PFSK-1 (cell line): ENCODE data around the gene AUTS2.

Source experiments
- POLR2AphosphoS5 ChIP-seq: IDR thresholded peaks from 2 replicates; pipeline ENCODE4 v1.6.1; 2012; ENCODE audit warnings: low read depth, mild to moderate bottlenecking, control low read depth, low read length, moderate library complexity
- SIN3A ChIP-seq: IDR thresholded peaks from 2 replicates; pipeline ENCODE4 v1.6.1; 2012; ENCODE audit warnings: mild to moderate bottlenecking, low read length, moderate library complexity, borderline replicate concordance; ENCODE audit not compliant: insufficient read depth
- TAF1 ChIP-seq: IDR thresholded peaks from 2 replicates; pipeline ENCODE4 v1.6.1; 2012; ENCODE audit warnings: low read length, control low read depth, borderline replicate concordance; ENCODE audit not compliant: insufficient read depth

DNA sequence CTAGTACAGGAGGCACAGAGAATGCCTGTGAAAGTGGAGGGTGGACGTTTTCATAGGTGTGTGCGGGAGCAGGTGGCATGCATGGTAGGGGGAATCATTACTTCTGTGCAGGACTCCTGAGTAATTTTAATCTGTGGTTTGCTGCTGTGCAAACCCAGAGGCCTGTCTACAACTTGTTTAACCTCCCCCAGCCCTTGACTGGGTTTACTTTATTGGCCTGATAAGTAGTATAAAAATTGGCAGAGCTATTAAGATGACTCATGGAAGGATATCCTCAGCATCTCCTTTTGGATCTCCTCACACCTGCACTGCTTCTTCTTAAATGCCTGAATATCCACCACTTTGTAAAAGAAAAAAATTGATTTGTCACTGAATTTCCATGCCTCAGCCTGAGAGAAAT is 104.8 kb downstream of the AUTS2 start:
- TF ChIP-seq POLR2AphosphoS5 (no peak), SIN3A (no peak), TAF1 (no peak)
